OCI-LY7 (cell line): Measurements from ENCODE around the gene MGAT4D. TPM values are rescaled to one million over a fixed set of nuclear protein-coding genes. Genes with fewer than 3 reads are reported as not detected.

Experiments
- BruUV-seq: library from RNA; stranded (reverse); fragments of 400-500 nt; replicated peaks from 2 replicates; lab custom pipeline; 2021; lab: Mats Ljungman, UMichigan
- CTCF ChIA-PET: fragments of 300-600 bp; sonication (Branson Sonifier 250); formaldehyde crosslinking; loops from one replicate; lab custom pipeline; 2022; ENCODE audit warnings: antibody characterized with exemption; ENCODE audit not compliant: unreplicated experiment; lab: Charles Lee
- POLR2A ChIA-PET: fragments of 300-600 bp; sonication (Branson Sonifier 250); formaldehyde crosslinking; loops from one replicate; lab custom pipeline; 2022; ENCODE audit warnings: antibody characterized with exemption; lab: Charles Lee
- DNase-seq: peaks from one replicate; pipeline ENCODE4 v3.0.0-alpha.2; 2015; ENCODE audit warnings: low spot score
- H2AFZ ChIP-seq: fragments of 200-600 bp; sonication (generic), shearing (Covaris generic); 2 replicates; pipeline ENCODE4 v1.6.1; 2014; ENCODE audit warnings: mild to moderate bottlenecking, antibody characterized with exemption, low read length, moderate library complexity
- H3K27ac ChIP-seq: fragments of 200-600 bp; sonication (generic); 2 replicates; pipeline ENCODE4 v1.5.1; 2014; ENCODE audit warnings: mixed run types, low read depth, mild to moderate bottlenecking, moderate library complexity, low read length, inconsistent platforms; ENCODE audit not compliant: poor library complexity, severe bottlenecking
- H3K36me3 ChIP-seq: fragments of 200-600 bp; sonication (generic); 2 replicates; pipeline ENCODE4 v1.6.1; 2014; ENCODE audit warnings: mild to moderate bottlenecking, antibody characterized with exemption, low read length, moderate library complexity, mixed read lengths; ENCODE audit not compliant: insufficient read depth
- H3K4me1 ChIP-seq: fragments of 200-600 bp; sonication (generic); 2 replicates; pipeline ENCODE4 v1.5.1; 2014; ENCODE audit warnings: mild to moderate bottlenecking, low read length; ENCODE audit not compliant: insufficient read depth, poor library complexity, severe bottlenecking
- H3K4me2 ChIP-seq: fragments of 200-600 bp; sonication (generic); 2 replicates; pipeline ENCODE4 v1.6.1; 2014; ENCODE audit warnings: mild to moderate bottlenecking, low read length
- H3K4me3 ChIP-seq: fragments of 200-600 bp; sonication (generic); 2 replicates; pipeline ENCODE4 v1.5.1; 2014; ENCODE audit warnings: mild to moderate bottlenecking, low read depth, low read length; ENCODE audit not compliant: poor library complexity, severe bottlenecking
- H3K79me2 ChIP-seq: fragments of 200-600 bp; sonication (generic); 2 replicates; pipeline ENCODE4 v1.6.1; 2016; ENCODE audit warnings: low read depth, mild to moderate bottlenecking, low read length, moderate library complexity, mixed read lengths; ENCODE audit not compliant: insufficient read depth
- H3K9me2 ChIP-seq: fragments of 200-600 bp; sonication (generic); 2 replicates; pipeline ENCODE4 v1.6.1; 2016; ENCODE audit warnings: mild to moderate bottlenecking, low read length, mixed read lengths; ENCODE audit not compliant: insufficient read depth
- H3K9me3 ChIP-seq: fragments of 200-600 bp; sonication (generic); 2 replicates; pipeline ENCODE4 v1.6.1; 2014; ENCODE audit warnings: mild to moderate bottlenecking, mixed run types, low read length, mixed read lengths
- H4K20me1 ChIP-seq: fragments of 200-600 bp; sonication (generic); 2 replicates; pipeline ENCODE4 v1.6.1; 2014; ENCODE audit warnings: mild to moderate bottlenecking, antibody characterized with exemption, low read length, moderate library complexity, mixed read lengths; ENCODE audit not compliant: insufficient read depth
- CTCF ChIP-seq: fragments of 200-600 bp; sonication (generic); conservative IDR thresholded peaks from 2 replicates; pipeline ENCODE4 v1.5.1; 2014; ENCODE audit warnings: mild to moderate bottlenecking, antibody characterized with exemption, low read length, moderate library complexity, mixed read lengths
- intact Hi-C: fragments of 100-400 bp; cut with micrococcal nuclease; formaldehyde crosslinking; loops from one replicate; pipeline ENCODE4 v1.10.0; 2022; ENCODE audit not compliant: unreplicated experiment
- total RNA-seq, 2 experiments: library from RNA; depleted of rRNA in 1 of 2; stranded (reverse); fragments of >200 nt in 1 of 2; shearing (Covaris generic) in 1 of 2; gene quantifications; 2 replicates each; pipeline ENCODE4 v1.2.3, GENCODE V29; 2014 to 2022

Gene MGAT4D
- total RNA-seq, 2 experiments from 2014 or later = not detected

GRCh38 chr4:140395668-140396067 is 102.4 kb downstream of the MGAT4D start:
- POLR2A ChIA-PET = no interaction called here

More at GRCh38 chr4:140395668-140396067, 102.4 kb downstream of the MGAT4D start:
- H3K4me1 ChIP-seq = no peaks in the 10 kb centered on the region
- H3K4me3 ChIP-seq = no peak overlapping the region
- no peak for DNase-seq
- H2AFZ ChIP-seq = no peak overlapping the region
- H3K9me3 ChIP-seq = no peaks in the 10 kb centered on the region
- intact Hi-C loops = no loop called here
- CTCF ChIA-PET = no interaction called here
- TF ChIP-seq CTCF = no peak
- H3K9me2 ChIP-seq = no peaks in the 10 kb centered on the region
- no peak overlapping the region for H3K4me2 ChIP-seq
- no peaks in the 10 kb centered on the region for H3K79me2 ChIP-seq
- no peaks in the 10 kb centered on the region for H4K20me1 ChIP-seq
- H3K27ac ChIP-seq = no peak overlapping the region
- no TSS peak for BruUV-seq
- H3K36me3 ChIP-seq = no peaks in the 10 kb centered on the region

Other genes with a start within 250 kb of the MGAT4D start
- 4.9 and 8.0 TPM in 2 replicates for gene SCOC, start 124.6 kb downstream of the MGAT4D start, total RNA-seq (2014; rRNA removed; shearing (Covaris generic))
- gene SCOC, start 124.6 kb downstream of the MGAT4D start, total RNA-seq (2022) = 16.2 and 18.3 TPM in 2 replicates
- gene CLGN, start 70.6 kb downstream of the MGAT4D start, total RNA-seq (2014; rRNA removed; shearing (Covaris generic)) = 1.1 and 1.3 TPM in 2 replicates
- gene CLGN, start 70.6 kb downstream of the MGAT4D start, total RNA-seq (2022) = 2.5 and 4.2 TPM in 2 replicates
- gene ELMOD2, start 25.9 kb upstream of the MGAT4D start, total RNA-seq (2014; rRNA removed; shearing (Covaris generic)) = 16.2 and 20.0 TPM in 2 replicates
- 28.7 and 28.9 TPM in 2 replicates for gene ELMOD2, start 25.9 kb upstream of the MGAT4D start, total RNA-seq (2022)
- gene UCP1, start 70.7 kb upstream of the MGAT4D start, total RNA-seq (2014; rRNA removed; shearing (Covaris generic)) = not detected in 2 replicates
- gene UCP1, start 70.7 kb upstream of the MGAT4D start, total RNA-seq (2022) = not detected in 2 replicates